ENCODE results near the gene CHRNG.
A peak's percentile ranks its signal among the peaks of the same experiment; 100 is the strongest.

The CHRNG gene

DNA sequence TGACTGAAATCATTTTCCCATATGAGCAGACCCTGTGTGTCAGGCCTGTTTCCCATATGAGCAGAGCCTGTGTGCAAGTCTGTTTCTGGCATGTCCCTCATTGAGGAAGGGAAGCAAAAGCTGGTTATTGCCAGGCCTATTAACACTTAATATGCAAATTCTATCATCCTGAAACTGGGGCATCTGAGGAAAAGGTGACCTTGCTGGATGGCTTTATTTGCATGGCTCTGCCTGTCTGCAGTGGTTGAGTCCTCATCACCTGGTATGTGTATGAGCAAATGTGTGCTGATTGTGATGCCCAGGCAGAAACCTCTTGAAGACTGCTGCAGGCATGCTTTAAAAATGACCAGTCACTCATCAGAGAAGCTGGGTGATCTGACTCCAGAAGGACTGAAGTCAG lies 42.2 kb downstream of the CHRNG start:
- DNase-seq = no peak

DNA sequence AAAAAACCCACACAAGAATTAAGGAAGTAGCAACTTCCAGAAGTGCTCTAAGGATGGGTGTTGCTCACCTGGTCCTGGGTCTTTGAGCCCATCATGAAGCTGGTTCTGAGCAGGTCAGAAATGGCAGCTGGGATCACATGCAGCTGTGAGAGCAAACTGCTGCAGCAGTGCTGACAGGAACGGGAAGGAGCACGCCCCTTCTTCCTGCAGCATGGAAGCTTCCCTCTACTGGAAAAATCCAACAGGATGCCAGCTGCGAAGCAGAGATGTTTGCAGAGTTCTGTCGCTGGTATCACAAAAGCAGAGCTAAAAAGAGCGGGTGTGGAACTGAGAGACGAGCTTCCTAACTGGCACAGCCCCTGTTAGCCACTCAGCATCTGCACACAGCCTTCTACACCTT lies 44.7 kb downstream of the CHRNG start:
- DNase-seq = no peak

DNA sequence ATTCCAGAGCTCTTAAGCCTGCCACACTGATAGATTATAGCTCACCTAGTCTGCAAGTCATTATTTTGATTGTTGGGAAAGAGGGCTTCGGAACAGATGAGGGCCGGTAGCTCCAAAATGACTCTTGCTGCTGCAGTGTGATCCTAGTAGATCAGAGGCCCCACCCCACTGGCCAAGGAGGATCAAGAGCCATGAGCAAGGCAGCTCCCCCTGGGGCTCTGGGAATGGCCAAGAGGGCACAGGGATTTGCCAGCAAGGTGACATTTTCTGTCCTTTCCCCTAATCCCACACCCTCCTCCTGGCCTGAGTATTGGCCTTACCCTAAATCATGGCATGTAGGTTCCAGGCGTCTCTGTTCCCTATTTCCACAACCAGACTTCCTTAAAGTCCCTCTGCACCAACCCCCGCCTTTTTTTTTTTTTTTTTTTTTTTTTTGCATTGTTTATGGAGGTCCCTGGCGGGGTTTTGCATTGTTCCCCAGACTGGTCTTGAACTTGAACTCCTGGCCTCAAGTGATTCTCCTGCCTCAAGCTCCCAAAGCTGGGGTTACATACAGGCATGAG lies 47.5 kb downstream of the CHRNG start:
- no peak for DNase-seq

DNA sequence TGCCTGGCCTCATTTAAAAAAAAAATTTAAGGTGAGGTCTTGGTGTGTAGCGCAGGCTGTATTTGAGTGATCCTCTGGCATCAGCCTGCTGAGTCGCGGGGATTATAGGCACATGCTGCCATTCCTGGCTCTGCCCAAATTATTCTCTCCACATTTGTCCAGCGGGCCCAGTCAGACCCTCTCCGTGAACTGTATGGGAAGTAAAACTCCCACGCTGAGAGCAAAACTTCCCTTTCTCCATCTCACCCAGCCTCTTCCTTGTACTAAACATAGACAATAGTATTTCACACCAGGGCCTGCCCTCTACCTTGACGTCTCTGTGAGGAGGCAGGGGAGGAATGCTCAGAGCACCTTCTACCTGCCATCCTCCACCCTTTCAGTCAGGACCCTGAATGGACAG lies 48.0 kb downstream of the CHRNG start:
- DNase-seq = no peak

- no peak for DNase-seq
Observed at GRCh38 chr2:232588031-232588430, 48.5 kb downstream of the CHRNG start.

- DNase-seq = no peak
Observed at GRCh38 chr2:232588680-232589585, 49.4 kb downstream of the CHRNG start.

DNA sequence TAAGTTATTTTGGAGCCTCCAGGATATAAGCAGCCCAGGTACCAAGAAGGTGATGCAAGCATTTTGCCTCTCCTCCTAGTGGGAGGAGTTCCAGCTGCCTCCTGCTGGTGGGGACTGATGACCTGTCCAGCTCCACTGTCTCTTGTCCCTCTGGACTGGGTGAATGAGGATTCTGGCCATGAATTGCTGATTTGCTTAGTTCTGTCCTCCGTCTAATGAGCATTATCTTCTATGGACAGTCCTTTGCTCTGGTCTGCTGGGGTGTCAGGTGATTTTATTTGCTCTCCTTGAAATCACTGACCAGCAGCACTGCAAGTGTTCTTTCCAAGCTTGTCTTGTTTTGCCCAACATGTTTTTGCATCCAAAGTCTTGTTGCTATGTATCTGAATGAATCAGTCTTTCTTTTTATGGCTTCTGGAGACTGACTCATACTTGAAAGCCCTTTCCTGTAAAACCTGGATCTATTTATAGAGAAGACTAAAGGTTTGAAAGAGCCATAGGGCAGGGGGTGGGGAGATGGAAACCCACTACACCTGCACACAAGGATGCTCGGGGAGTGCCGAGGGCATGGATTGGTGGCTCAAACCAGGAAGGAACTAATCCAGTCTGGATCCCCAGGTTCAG lies 53.4 kb downstream of the CHRNG start:
- DNase-seq = peak; percentile 73

GRCh38 chr2:232593982-232594381 lies 54.5 kb downstream of the CHRNG start:
- peak; percentile 73 for DNase-seq
